Liver (tissue), 9 donors: ENCODE data around the gene DACH1. TPM values are rescaled to one million over a fixed set of nuclear protein-coding genes. Genes with fewer than 3 reads are reported as not detected.

Experiments
- DNase-seq: peaks from one replicate; pipeline ENCODE4 v3.0.0-alpha.2; 2017; ENCODE audit warnings: low spot score
- H3K27ac ChIP-seq, 2 donors: one replicate each; pipeline ENCODE4 v1.7.0; 2013; ENCODE audit warnings: inconsistent platforms in 2 of 2, low read length in 2 of 2, control low read depth in 1 of 2, low read depth in 1 of 2, mild to moderate bottlenecking in 1 of 2
- H3K27me3 ChIP-seq, 4 donors: one replicate each; pipeline versions ENCODE4 v1.6.1 to v1.7.0; 2013; ENCODE audit warnings: low read length in 3 of 4, inconsistent platforms in 1 of 4, mild to moderate bottlenecking in 1 of 4, moderate library complexity in 1 of 4; ENCODE audit not compliant: control insufficient read depth in 4 of 4, insufficient read depth in 4 of 4
- H3K36me3 ChIP-seq, 4 donors: one replicate each; pipeline versions ENCODE4 v1.6.1 to v1.7.0; 2013; ENCODE audit warnings: low read length in 3 of 4, mild to moderate bottlenecking in 3 of 4, low read depth in 1 of 4, moderate library complexity in 1 of 4; ENCODE audit not compliant: control insufficient read depth in 4 of 4, insufficient read depth in 3 of 4
- H3K4me1 ChIP-seq, 4 donors: one replicate each; pipeline versions ENCODE4 v1.6.1 to v1.7.0; 2013; ENCODE audit warnings: low read length in 3 of 4, mild to moderate bottlenecking in 3 of 4, moderate library complexity in 1 of 4; ENCODE audit not compliant: control insufficient read depth in 4 of 4, insufficient read depth in 4 of 4
- H3K4me3 ChIP-seq, 3 donors: one replicate each; pipeline versions ENCODE4 v1.6.1 to v1.7.0; 2013; ENCODE audit warnings: low read length in 3 of 3, control low read depth in 1 of 3, low read depth in 1 of 3, mild to moderate bottlenecking in 1 of 3
- H3K9ac ChIP-seq, 2 donors: one replicate each; pipeline ENCODE4 v1.7.0; 2013; ENCODE audit warnings: low read length in 2 of 2, mild to moderate bottlenecking in 2 of 2, moderate library complexity in 2 of 2, control low read depth in 1 of 2, low read depth in 1 of 2
- H3K9me3 ChIP-seq, 4 donors: one replicate each; pipeline versions ENCODE4 v1.6.1 to v1.7.0; 2013; ENCODE audit warnings: low read length in 3 of 4; ENCODE audit not compliant: control insufficient read depth in 4 of 4
- CTCF ChIP-seq: fragments of 150-350 bp; IDR thresholded peaks from 2 replicates; pipeline ENCODE4 v1.5.1; 2017; ENCODE audit warnings: improper control_type of control experiment, low read depth, low read length; ENCODE audit not compliant: missing input control
- EGR1 ChIP-seq, 2 donors: IDR thresholded peaks; 2 replicates each; pipeline ENCODE4 v1.6.1; 2016 to 2018; ENCODE audit warnings: antibody characterized with exemption in 2 of 2, low read depth in 2 of 2
- FOXA1 ChIP-seq: IDR thresholded peaks from 2 replicates; pipeline ENCODE4 v1.6.1; 2016; ENCODE audit warnings: antibody characterized with exemption
- FOXA2 ChIP-seq: IDR thresholded peaks from 2 replicates; pipeline ENCODE4 v1.6.1; 2016; ENCODE audit warnings: antibody characterized with exemption
- GABPA ChIP-seq, 2 donors: IDR thresholded peaks in 1 of 2; conservative IDR thresholded peaks in 1 of 2; 2 replicates each; pipeline ENCODE4 v1.6.1; 2016; ENCODE audit warnings: antibody characterized with exemption in 2 of 2, mild to moderate bottlenecking in 1 of 2, moderate library complexity in 1 of 2
- HNF4A ChIP-seq, 2 donors: conservative IDR thresholded peaks; 2 replicates each; pipeline ENCODE4 v1.6.1; 2016; ENCODE audit warnings: antibody characterized with exemption in 2 of 2, mild to moderate bottlenecking in 2 of 2
- HNF4G ChIP-seq: IDR thresholded peaks from 2 replicates; pipeline ENCODE4 v1.6.1; 2016; ENCODE audit warnings: antibody characterized with exemption
- JUND ChIP-seq, 2 donors: IDR thresholded peaks; 2 replicates each; pipeline ENCODE4 v1.6.1; 2016; ENCODE audit warnings: antibody characterized with exemption in 2 of 2
- NR2F2 ChIP-seq: IDR thresholded peaks from 2 replicates; pipeline ENCODE4 v1.6.1; 2016; ENCODE audit warnings: antibody characterized with exemption
- RAD21 ChIP-seq, 2 donors: IDR thresholded peaks; 2 replicates each; pipeline ENCODE4 v1.6.1; 2016; ENCODE audit warnings: antibody characterized with exemption in 2 of 2, mild to moderate bottlenecking in 2 of 2
- RXRA ChIP-seq, 2 donors: IDR thresholded peaks; 2 replicates each; pipeline ENCODE4 v1.6.1; 2017 to 2018; ENCODE audit warnings: antibody characterized with exemption in 2 of 2, mild to moderate bottlenecking in 1 of 2
- SP1 ChIP-seq: IDR thresholded peaks from 2 replicates; pipeline ENCODE4 v1.6.1; 2018; ENCODE audit warnings: antibody characterized with exemption, mild to moderate bottlenecking
- TAF1 ChIP-seq: conservative IDR thresholded peaks from 2 replicates; pipeline ENCODE4 v1.6.1; 2016; ENCODE audit warnings: antibody characterized with exemption, mild to moderate bottlenecking
- YY1 ChIP-seq: IDR thresholded peaks from 2 replicates; pipeline ENCODE4 v1.6.1; 2016; ENCODE audit warnings: antibody characterized with exemption, mild to moderate bottlenecking
- WGBS: extraction: QIAGEN DNeasy Blood & Tissue Kit; methylation state at CpG from one replicate; pipeline ENCODE4 v1.1.7; 2013; 5-methylcytosine and 5-hydroxymethylcytosine counted together
- polyA plus RNA-seq, 2 donors: library from polyadenylated mRNA; stranded (reverse) in 1 of 2; unstranded in 1 of 2; fragments of 200-250 nt in 1 of 2; fragments of >200 nt in 1 of 2; fragmentation: Nextera tagmentation in 1 of 2; extraction: Ambion mirVana in 1 of 2; gene quantifications; one replicate each; pipeline versions ENCODE4 v1.2.1 to v1.2.3, GENCODE V29; 2013 to 2015
- total RNA-seq, 2 donors: library from RNA; depleted of rRNA; stranded (reverse); fragments of >200 nt; gene quantifications; one replicate each; pipeline ENCODE4 v1.2.3, GENCODE V29; 2014
- TF ChIP-seq, protein P1 (sequence below): IDR thresholded peaks from 2 replicates; pipeline ENCODE4 v1.6.1; 2016; ENCODE audit warnings: antibody characterized with exemption
- TF ChIP-seq, protein P2 (sequence below): IDR thresholded peaks from 2 replicates; pipeline ENCODE4 v1.6.1; 2016; ENCODE audit warnings: antibody characterized with exemption
- TF ChIP-seq, protein P3 (sequence below): IDR thresholded peaks from 2 replicates; pipeline ENCODE4 v1.6.1; 2016; ENCODE audit warnings: antibody characterized with exemption
- TF ChIP-seq, protein P4 (sequence below): IDR thresholded peaks from 2 replicates; pipeline ENCODE4 v1.6.1; 2016; ENCODE audit warnings: antibody characterized with exemption, mild to moderate bottlenecking
- donor health status: healthy.
- donor health status: healthy.
- donor health status: healthy.
- donor health status: healthy.
- donor health status: healthy.

DACH1 gene
- total and polyA plus RNA-seq, 4 donors: 0.28 to 1.9 (median 0.77) TPM

- DNase-seq: no peak
- Histone ChIP-seq H3K9me3 (no peaks in the 10 kb centered on the region), H3K36me3 (no peaks in the 10 kb centered on the region), H3K4me3 (no peak overlapping the region), H3K27me3 (peaks cover 0 to 5% (median 0%) of the 10 kb centered on the region in 4 donors), H3K4me1 (no peaks in the 10 kb centered on the region), H3K9ac (no peak overlapping the region), H3K27ac (no peak overlapping the region)
- WGBS: 72% methylated on average over 2 of the region's 2 CpGs
- TF ChIP-seq FOXA2 (no peak), HNF4A (conservative IDR thresholded peaks at IDR 0.05) (no peak), GABPA (IDR thresholded peaks at IDR 0.05 in 1 of 2, conservative IDR thresholded peaks at IDR 0.05 in 1 of 2) (no peak), SP1 (no peak), TAF1 (no peak), HNF4G (no peak), CTCF (no peak), JUND (IDR thresholded peaks at IDR 0.05) (no peak), EGR1 (IDR thresholded peaks at IDR 0.05; ENCODE audit: low read depth in 2 of 2) (no peak), FOXA1 (no peak), RXRA (IDR thresholded peaks at IDR 0.05) (no peak), YY1 (no peak), NR2F2 (no peak), RAD21 (IDR thresholded peaks at IDR 0.05) (no peak)
- TF ChIP-seq, protein P1, sequence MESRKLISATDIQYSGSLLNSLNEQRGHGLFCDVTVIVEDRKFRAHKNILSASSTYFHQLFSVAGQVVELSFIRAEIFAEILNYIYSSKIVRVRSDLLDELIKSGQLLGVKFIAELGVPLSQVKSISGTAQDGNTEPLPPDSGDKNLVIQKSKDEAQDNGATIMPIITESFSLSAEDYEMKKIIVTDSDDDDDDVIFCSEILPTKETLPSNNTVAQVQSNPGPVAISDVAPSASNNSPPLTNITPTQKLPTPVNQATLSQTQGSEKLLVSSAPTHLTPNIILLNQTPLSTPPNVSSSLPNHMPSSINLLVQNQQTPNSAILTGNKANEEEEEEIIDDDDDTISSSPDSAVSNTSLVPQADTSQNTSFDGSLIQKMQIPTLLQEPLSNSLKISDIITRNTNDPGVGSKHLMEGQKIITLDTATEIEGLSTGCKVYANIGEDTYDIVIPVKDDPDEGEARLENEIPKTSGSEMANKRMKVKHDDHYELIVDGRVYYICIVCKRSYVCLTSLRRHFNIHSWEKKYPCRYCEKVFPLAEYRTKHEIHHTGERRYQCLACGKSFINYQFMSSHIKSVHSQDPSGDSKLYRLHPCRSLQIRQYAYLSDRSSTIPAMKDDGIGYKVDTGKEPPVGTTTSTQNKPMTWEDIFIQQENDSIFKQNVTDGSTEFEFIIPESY: no peak
- TF ChIP-seq, protein P2, sequence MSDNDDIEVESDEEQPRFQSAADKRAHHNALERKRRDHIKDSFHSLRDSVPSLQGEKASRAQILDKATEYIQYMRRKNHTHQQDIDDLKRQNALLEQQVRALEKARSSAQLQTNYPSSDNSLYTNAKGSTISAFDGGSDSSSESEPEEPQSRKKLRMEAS: no peak
- TF ChIP-seq, protein P3, sequence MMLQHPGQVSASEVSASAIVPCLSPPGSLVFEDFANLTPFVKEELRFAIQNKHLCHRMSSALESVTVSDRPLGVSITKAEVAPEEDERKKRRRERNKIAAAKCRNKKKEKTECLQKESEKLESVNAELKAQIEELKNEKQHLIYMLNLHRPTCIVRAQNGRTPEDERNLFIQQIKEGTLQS: no peak
- TF ChIP-seq, protein P4, sequence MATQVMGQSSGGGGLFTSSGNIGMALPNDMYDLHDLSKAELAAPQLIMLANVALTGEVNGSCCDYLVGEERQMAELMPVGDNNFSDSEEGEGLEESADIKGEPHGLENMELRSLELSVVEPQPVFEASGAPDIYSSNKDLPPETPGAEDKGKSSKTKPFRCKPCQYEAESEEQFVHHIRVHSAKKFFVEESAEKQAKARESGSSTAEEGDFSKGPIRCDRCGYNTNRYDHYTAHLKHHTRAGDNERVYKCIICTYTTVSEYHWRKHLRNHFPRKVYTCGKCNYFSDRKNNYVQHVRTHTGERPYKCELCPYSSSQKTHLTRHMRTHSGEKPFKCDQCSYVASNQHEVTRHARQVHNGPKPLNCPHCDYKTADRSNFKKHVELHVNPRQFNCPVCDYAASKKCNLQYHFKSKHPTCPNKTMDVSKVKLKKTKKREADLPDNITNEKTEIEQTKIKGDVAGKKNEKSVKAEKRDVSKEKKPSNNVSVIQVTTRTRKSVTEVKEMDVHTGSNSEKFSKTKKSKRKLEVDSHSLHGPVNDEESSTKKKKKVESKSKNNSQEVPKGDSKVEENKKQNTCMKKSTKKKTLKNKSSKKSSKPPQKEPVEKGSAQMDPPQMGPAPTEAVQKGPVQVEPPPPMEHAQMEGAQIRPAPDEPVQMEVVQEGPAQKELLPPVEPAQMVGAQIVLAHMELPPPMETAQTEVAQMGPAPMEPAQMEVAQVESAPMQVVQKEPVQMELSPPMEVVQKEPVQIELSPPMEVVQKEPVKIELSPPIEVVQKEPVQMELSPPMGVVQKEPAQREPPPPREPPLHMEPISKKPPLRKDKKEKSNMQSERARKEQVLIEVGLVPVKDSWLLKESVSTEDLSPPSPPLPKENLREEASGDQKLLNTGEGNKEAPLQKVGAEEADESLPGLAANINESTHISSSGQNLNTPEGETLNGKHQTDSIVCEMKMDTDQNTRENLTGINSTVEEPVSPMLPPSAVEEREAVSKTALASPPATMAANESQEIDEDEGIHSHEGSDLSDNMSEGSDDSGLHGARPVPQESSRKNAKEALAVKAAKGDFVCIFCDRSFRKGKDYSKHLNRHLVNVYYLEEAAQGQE: no peak
Observed at GRCh38 chr13:71803066-71803465, 63.9 kb downstream of the DACH1 start.
